ENCODE measurements around the gene SIGLEC1.
A peak's percentile ranks its signal among the peaks of the same experiment; 100 is the strongest.

The SIGLEC1 gene

GRCh38 chr20:3710703-3711483 lies 1.5 kb downstream of the SIGLEC1 start:
- Mint-ChIP-seq H3K36me3 (ENCODE audit: low read depth) (no peaks in the 10 kb centered on the region), H3K27ac (no peak overlapping the region), H3K27me3 (ENCODE audit: low read depth) (peaks cover 3% of the 10 kb centered on the region), H3K9me3 (no peaks in the 10 kb centered on the region), H3K4me3 (no peak overlapping the region), H3K4me1 (peaks cover 5% of the 10 kb centered on the region)
- TF ChIP-seq CTCF (IDR thresholded peaks at IDR 0.05; ENCODE audit: unreplicated experiment in 3 of 3) = peak; percentile 91 to 97 (median 94)

- Mint-ChIP-seq H3K4me3 (no peak overlapping the region), H3K4me1 (peaks cover 5% of the 10 kb centered on the region), H3K9me3 (no peaks in the 10 kb centered on the region), H3K27me3 (ENCODE audit: low read depth) (peaks cover 4% of the 10 kb centered on the region), H3K36me3 (ENCODE audit: low read depth) (no peaks in the 10 kb centered on the region), H3K27ac (no peak overlapping the region)
- no peak for TF ChIP-seq CTCF (IDR thresholded peaks at IDR 0.05; ENCODE audit: unreplicated experiment in 3 of 3)
Observed at GRCh38 chr20:3710011-3710466, 2.4 kb downstream of the SIGLEC1 start.

GRCh38 chr20:3707508-3707899 lies 4.9 kb downstream of the SIGLEC1 start:
- TF ChIP-seq CTCF (IDR thresholded peaks at IDR 0.05; ENCODE audit: unreplicated experiment in 3 of 3) = no peak
- H3K9me3 Mint-ChIP-seq = no peaks in the 10 kb centered on the region

GRCh38 chr20:3706774-3707507 lies 5.5 kb downstream of the SIGLEC1 start:
- Mint-ChIP-seq H3K4me3 (no peak overlapping the region), H3K9me3 (no peaks in the 10 kb centered on the region), H3K27ac (no peak overlapping the region)

More at GRCh38 chr20:3707508-3707899, 4.9 kb downstream of the SIGLEC1 start:
- Mint-ChIP-seq H3K27ac (no peak overlapping the region), H3K4me3 (no peak overlapping the region), H3K36me3 (ENCODE audit: low read depth) (no peaks in the 10 kb centered on the region), H3K4me1 (peaks cover 5% of the 10 kb centered on the region), H3K27me3 (ENCODE audit: low read depth) (peaks cover 7% of the 10 kb centered on the region)

GRCh38 chr20:3705970-3706739 lies 6.2 kb downstream of the SIGLEC1 start:
- Mint-ChIP-seq H3K9me3 (no peaks in the 10 kb centered on the region), H3K4me1 (peaks cover 5% of the 10 kb centered on the region), H3K27me3 (ENCODE audit: low read depth) (peaks cover 7% of the 10 kb centered on the region), H3K4me3 (no peak overlapping the region), H3K27ac (no peak overlapping the region), H3K36me3 (ENCODE audit: low read depth) (no peaks in the 10 kb centered on the region)
- TF ChIP-seq CTCF (IDR thresholded peaks at IDR 0.05; ENCODE audit: unreplicated experiment in 3 of 3) = no peak

More at GRCh38 chr20:3706774-3707507, 5.5 kb downstream of the SIGLEC1 start:
- Mint-ChIP-seq H3K36me3 (ENCODE audit: low read depth) (no peaks in the 10 kb centered on the region), H3K4me1 (peaks cover 5% of the 10 kb centered on the region), H3K27me3 (ENCODE audit: low read depth) (peaks cover 7% of the 10 kb centered on the region)
- no peak for TF ChIP-seq CTCF (IDR thresholded peaks at IDR 0.05; ENCODE audit: unreplicated experiment in 3 of 3)
